Measurements from ENCODE around the gene LRRC3B.
A peak's percentile ranks its signal among the peaks of the same experiment; 100 is the strongest.

Gene LRRC3B

DNA sequence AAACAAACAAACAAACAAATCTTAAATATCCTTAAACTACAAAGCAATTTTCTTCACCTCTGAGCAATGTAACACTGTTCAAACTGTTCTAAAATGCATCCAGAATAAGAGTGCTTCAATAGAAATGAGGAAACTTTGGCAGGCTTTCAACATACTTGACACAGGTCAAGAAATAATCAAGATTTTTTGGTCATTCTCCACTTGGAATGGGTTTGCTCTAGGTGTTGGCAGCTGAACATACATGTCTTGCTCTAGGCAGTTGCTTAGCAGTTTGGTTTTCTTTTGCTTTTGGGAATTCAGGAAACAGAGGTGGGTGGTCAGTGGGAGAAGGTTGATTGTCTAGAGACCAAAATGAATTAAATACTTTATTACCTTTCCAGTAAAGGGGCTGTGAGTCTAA, 1.4 kb upstream of the LRRC3B start (continued):
- TF ChIP-seq ZNF280D (tag by site-specific recombination; IDR thresholded peaks at IDR 0.05): no peak
- TF ChIP-seq, protein P1, sequence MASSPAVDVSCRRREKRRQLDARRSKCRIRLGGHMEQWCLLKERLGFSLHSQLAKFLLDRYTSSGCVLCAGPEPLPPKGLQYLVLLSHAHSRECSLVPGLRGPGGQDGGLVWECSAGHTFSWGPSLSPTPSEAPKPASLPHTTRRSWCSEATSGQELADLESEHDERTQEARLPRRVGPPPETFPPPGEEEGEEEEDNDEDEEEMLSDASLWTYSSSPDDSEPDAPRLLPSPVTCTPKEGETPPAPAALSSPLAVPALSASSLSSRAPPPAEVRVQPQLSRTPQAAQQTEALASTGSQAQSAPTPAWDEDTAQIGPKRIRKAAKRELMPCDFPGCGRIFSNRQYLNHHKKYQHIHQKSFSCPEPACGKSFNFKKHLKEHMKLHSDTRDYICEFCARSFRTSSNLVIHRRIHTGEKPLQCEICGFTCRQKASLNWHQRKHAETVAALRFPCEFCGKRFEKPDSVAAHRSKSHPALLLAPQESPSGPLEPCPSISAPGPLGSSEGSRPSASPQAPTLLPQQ (tag by site-specific recombination; IDR thresholded peaks at IDR 0.05): no peak
- TF ChIP-seq ZNF16 (tag by site-specific recombination; IDR thresholded peaks at IDR 0.05; ENCODE audit: low read depth): no peak
- no peak for TF ChIP-seq ZNF658 (tag by site-specific recombination; IDR thresholded peaks at IDR 0.05)
- no peak for TF ChIP-seq ZNF510 (tag by site-specific recombination; IDR thresholded peaks at IDR 0.05; ENCODE audit: insufficient replicate concordance)
- TF ChIP-seq, protein P2, sequence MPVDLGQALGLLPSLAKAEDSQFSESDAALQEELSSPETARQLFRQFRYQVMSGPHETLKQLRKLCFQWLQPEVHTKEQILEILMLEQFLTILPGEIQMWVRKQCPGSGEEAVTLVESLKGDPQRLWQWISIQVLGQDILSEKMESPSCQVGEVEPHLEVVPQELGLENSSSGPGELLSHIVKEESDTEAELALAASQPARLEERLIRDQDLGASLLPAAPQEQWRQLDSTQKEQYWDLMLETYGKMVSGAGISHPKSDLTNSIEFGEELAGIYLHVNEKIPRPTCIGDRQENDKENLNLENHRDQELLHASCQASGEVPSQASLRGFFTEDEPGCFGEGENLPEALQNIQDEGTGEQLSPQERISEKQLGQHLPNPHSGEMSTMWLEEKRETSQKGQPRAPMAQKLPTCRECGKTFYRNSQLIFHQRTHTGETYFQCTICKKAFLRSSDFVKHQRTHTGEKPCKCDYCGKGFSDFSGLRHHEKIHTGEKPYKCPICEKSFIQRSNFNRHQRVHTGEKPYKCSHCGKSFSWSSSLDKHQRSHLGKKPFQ (tag by site-specific recombination; IDR thresholded peaks at IDR 0.05): no peak
- TF ChIP-seq ZNF138 (tag by site-specific recombination; IDR thresholded peaks at IDR 0.05; ENCODE audit: borderline replicate concordance): no peak
- no peak for TF ChIP-seq ZNF473 (tag by site-specific recombination; IDR thresholded peaks at IDR 0.05)
- no peak for TF ChIP-seq GLI2 (tag by site-specific recombination; IDR thresholded peaks at IDR 0.05; ENCODE audit: borderline replicate concordance, low read depth)
- no peak for TF ChIP-seq OSR2 (tag by site-specific recombination; IDR thresholded peaks at IDR 0.05)
- no peak for TF ChIP-seq IKZF3 (tag by site-specific recombination; IDR thresholded peaks at IDR 0.05)
- TF ChIP-seq ZNF544 (tag by site-specific recombination; IDR thresholded peaks at IDR 0.05): no peak
- no peak for TF ChIP-seq ZNF114 (tag by site-specific recombination; IDR thresholded peaks at IDR 0.05)

- ChIA-PET POLR2A (no interaction called here), CTCF (no interaction called here)
- Histone ChIP-seq H3K36me3 (ENCODE audit: control insufficient read depth in 2 of 2, insufficient read depth in 1 of 2, low read length in 2 of 2) (no peaks in the 10 kb centered on the region), H3K4me3 (ENCODE audit: low read depth, low read length) (peak overlapping the region; percentile 20), H3K9me3 (ENCODE audit: control insufficient read depth, insufficient read depth, low read depth, low read length) (no peaks in the 10 kb centered on the region), H3K4me1 (ENCODE audit: control insufficient read depth, insufficient read depth, low read length) (no peaks in the 10 kb centered on the region), H3K27ac (ENCODE audit: extremely low read depth, low read depth, low read length) (no peak overlapping the region)
- 0 out of 2 replicates have a peak, but pooled peaks have one; percentile 39 for TF ChIP-seq ZNF660 (tag by site-specific recombination; IDR thresholded peaks at IDR 0.05)
- TF ChIP-seq ZNF175 (tag by site-specific recombination; IDR thresholded peaks at IDR 0.05): no peak
These were observed 509 bp upstream of the LRRC3B start for GRCh38 chr3:26621906-26622620.

DNA sequence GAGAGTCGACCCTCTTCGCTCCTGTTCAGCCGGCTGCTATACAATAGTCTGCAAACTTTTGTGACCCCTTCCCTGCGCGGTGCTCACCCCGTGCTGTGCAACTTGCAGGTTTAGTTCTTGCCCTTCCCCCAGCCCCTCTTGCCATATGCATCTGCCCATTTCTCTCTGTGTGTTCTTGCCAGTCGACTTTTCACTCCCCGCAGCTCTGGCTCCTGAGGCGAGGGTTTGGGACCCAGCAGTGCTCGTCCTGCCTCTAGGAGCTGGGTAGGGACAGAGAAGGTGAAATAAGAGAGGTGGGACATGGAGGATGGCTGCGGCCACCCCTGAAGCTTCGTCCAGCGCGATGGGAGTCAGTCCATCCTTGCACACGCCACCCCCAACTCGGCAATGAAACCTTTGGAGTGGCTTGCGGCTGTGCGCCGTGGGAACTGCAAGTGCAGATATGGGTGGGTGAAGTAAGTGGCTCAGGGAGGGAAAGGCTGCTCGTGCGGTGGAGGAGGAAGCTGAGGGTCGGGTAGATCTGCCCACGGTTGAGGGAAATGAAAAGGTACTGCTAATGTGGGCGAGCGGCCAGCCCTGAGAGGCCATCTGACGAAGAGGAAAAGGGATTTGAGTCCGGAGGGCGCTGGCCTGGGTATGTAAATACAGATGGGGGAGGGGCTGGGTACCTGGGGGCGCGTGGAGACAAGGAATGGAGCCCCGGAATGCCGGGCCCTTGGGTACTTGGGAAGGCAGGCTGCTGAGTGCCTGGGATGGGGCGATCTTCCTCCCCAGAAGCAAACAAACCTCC, 1.0 kb downstream of the LRRC3B start:
- H3K4me1 ChIP-seq (ENCODE audit: control insufficient read depth, insufficient read depth, low read length): no peaks in the 10 kb centered on the region
- POLR2A ChIA-PET: no interaction called here
- no peak overlapping the region for H3K27ac ChIP-seq (ENCODE audit: extremely low read depth, low read depth, low read length)
- H3K9me3 ChIP-seq (ENCODE audit: control insufficient read depth, insufficient read depth, low read depth, low read length): no peaks in the 10 kb centered on the region
- H3K4me3 ChIP-seq (ENCODE audit: low read depth, low read length): no peak overlapping the region
- no peaks in the 10 kb centered on the region for H3K36me3 ChIP-seq (ENCODE audit: control insufficient read depth in 2 of 2, insufficient read depth in 1 of 2, low read length in 2 of 2)
- CTCF ChIA-PET: no interaction called here
- TF ChIP-seq ZNF140 (tag by site-specific recombination; IDR thresholded peaks at IDR 0.05): no peak
- TF ChIP-seq, protein P3, sequence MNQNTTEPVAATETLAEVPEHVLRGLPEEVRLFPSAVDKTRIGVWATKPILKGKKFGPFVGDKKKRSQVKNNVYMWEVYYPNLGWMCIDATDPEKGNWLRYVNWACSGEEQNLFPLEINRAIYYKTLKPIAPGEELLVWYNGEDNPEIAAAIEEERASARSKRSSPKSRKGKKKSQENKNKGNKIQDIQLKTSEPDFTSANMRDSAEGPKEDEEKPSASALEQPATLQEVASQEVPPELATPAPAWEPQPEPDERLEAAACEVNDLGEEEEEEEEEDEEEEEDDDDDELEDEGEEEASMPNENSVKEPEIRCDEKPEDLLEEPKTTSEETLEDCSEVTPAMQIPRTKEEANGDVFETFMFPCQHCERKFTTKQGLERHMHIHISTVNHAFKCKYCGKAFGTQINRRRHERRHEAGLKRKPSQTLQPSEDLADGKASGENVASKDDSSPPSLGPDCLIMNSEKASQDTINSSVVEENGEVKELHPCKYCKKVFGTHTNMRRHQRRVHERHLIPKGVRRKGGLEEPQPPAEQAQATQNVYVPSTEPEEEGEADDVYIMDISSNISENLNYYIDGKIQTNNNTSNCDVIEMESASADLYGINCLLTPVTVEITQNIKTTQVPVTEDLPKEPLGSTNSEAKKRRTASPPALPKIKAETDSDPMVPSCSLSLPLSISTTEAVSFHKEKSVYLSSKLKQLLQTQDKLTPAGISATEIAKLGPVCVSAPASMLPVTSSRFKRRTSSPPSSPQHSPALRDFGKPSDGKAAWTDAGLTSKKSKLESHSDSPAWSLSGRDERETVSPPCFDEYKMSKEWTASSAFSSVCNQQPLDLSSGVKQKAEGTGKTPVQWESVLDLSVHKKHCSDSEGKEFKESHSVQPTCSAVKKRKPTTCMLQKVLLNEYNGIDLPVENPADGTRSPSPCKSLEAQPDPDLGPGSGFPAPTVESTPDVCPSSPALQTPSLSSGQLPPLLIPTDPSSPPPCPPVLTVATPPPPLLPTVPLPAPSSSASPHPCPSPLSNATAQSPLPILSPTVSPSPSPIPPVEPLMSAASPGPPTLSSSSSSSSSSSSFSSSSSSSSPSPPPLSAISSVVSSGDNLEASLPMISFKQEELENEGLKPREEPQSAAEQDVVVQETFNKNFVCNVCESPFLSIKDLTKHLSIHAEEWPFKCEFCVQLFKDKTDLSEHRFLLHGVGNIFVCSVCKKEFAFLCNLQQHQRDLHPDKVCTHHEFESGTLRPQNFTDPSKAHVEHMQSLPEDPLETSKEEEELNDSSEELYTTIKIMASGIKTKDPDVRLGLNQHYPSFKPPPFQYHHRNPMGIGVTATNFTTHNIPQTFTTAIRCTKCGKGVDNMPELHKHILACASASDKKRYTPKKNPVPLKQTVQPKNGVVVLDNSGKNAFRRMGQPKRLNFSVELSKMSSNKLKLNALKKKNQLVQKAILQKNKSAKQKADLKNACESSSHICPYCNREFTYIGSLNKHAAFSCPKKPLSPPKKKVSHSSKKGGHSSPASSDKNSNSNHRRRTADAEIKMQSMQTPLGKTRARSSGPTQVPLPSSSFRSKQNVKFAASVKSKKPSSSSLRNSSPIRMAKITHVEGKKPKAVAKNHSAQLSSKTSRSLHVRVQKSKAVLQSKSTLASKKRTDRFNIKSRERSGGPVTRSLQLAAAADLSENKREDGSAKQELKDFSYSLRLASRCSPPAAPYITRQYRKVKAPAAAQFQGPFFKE (tag by site-specific recombination; IDR thresholded peaks at IDR 0.05; ENCODE audit: borderline replicate concordance): no peak
- TF ChIP-seq SALL2 (tag by site-specific recombination; IDR thresholded peaks at IDR 0.05; ENCODE audit: borderline replicate concordance): no peak
- TF ChIP-seq ZNF138 (tag by site-specific recombination; IDR thresholded peaks at IDR 0.05; ENCODE audit: borderline replicate concordance): no peak
- no peak for TF ChIP-seq MEIS1 (CRISPR knock-in tag; IDR thresholded peaks at IDR 0.05; ENCODE audit: borderline replicate concordance)

Data from HEK293 (cell line).